ENCODE results near the gene SLC22A8. TPM values are rescaled to one million over a fixed set of nuclear protein-coding genes. Genes with fewer than 3 reads are reported as not detected.

Gene SLC22A8
- total RNA-seq, 2 donors from 2014 or later = not detected

GRCh38 chr11:62999156-62999555 lies 16.5 kb downstream of the SLC22A8 start:
- Histone ChIP-seq H3K27ac (no peak overlapping the region), H3K4me1 (peaks cover 7% of the 10 kb centered on the region), H3K4me3 (no peak overlapping the region), H3K27me3 (no peaks in the 10 kb centered on the region), H3K9me3 (no peaks in the 10 kb centered on the region), H3K36me3 (replicated peaks in 1 of 2; ENCODE audit: insufficient read depth in 1 of 2, low read depth in 2 of 2) (no peaks in the 10 kb centered on the region)
- TF ChIP-seq POLR2A (IDR thresholded peaks at IDR 0.05) = no peak
- no peak for TF ChIP-seq CTCF (IDR thresholded peaks at IDR 0.05)
- WGBS, 2 donors = 93% methylated on average over 5 of the region's 5 CpGs
- DNase-seq (no peak), ATAC-seq (no peak)
- intact Hi-C loops (cut with DNase I) = no loop called here

GRCh38 chr11:62996271-62996670 lies 19.4 kb downstream of the SLC22A8 start:
- Histone ChIP-seq H3K27me3 (no peaks in the 10 kb centered on the region), H3K27ac (no peak overlapping the region), H3K4me3 (no peak overlapping the region), H3K9me3 (no peaks in the 10 kb centered on the region), H3K36me3 (replicated peaks in 1 of 2; ENCODE audit: insufficient read depth in 1 of 2, low read depth in 2 of 2) (no peaks in the 10 kb centered on the region), H3K4me1 (peaks cover 7% of the 10 kb centered on the region)
- TF ChIP-seq CTCF (IDR thresholded peaks at IDR 0.05) (no peak), POLR2A (IDR thresholded peaks at IDR 0.05) (no peak)
- ATAC-seq (no peak), DNase-seq (no peak)
- WGBS, 2 donors = 21 to 67% methylated on average over 1 of the region's 1 CpG
- intact Hi-C loops (cut with DNase I) = no loop called here

- H3K9me3 ChIP-seq = no peaks in the 10 kb centered on the region
- H3K4me3 ChIP-seq = no peak overlapping the region
- ATAC-seq (no peak), DNase-seq (no peak)
- no peak overlapping the region for H3K27ac ChIP-seq
- no peak for TF ChIP-seq POLR2A (IDR thresholded peaks at IDR 0.05)
- no peak for TF ChIP-seq CTCF (IDR thresholded peaks at IDR 0.05)
- H3K4me1 ChIP-seq = peaks cover 4% of the 10 kb centered on the region
- WGBS, 2 donors = 73 to 81% methylated on average over 4 of the region's 4 CpGs
- H3K36me3 ChIP-seq (replicated peaks in 1 of 2; ENCODE audit: insufficient read depth in 1 of 2, low read depth in 2 of 2) = no peaks in the 10 kb centered on the region
- intact Hi-C loops (cut with DNase I) = no loop called here
- H3K27me3 ChIP-seq = no peaks in the 10 kb centered on the region
Observed at GRCh38 chr11:62994775-62995174, 20.9 kb downstream of the SLC22A8 start.

GRCh38 chr11:62988276-62988675 lies 27.4 kb downstream of the SLC22A8 start:
- ATAC-seq (no peak), DNase-seq (no peak)
- 56 to 61% methylated on average over 3 to 5 of the region's 5 CpGs for WGBS, 2 donors
- H3K27ac ChIP-seq = no peak overlapping the region
- no peaks in the 10 kb centered on the region for H3K9me3 ChIP-seq
- no peak for TF ChIP-seq POLR2A (IDR thresholded peaks at IDR 0.05)
- TF ChIP-seq CTCF (IDR thresholded peaks at IDR 0.05) = no peak
- intact Hi-C loops (cut with DNase I) = no loop called here
- no peak overlapping the region for H3K4me3 ChIP-seq
- no peaks in the 10 kb centered on the region for H3K36me3 ChIP-seq (replicated peaks in 1 of 2; ENCODE audit: insufficient read depth in 1 of 2, low read depth in 2 of 2)
- H3K27me3 ChIP-seq = no peaks in the 10 kb centered on the region
- no peaks in the 10 kb centered on the region for H3K4me1 ChIP-seq

- Histone ChIP-seq H3K4me1 (no peaks in the 10 kb centered on the region), H3K27ac (no peak overlapping the region), H3K27me3 (no peaks in the 10 kb centered on the region), H3K4me3 (no peak overlapping the region), H3K36me3 (replicated peaks in 1 of 2; ENCODE audit: insufficient read depth in 1 of 2, low read depth in 2 of 2) (no peaks in the 10 kb centered on the region), H3K9me3 (no peaks in the 10 kb centered on the region)
- ATAC-seq (no peak), DNase-seq (no peak)
- intact Hi-C loops (cut with DNase I) = no loop called here
- 90 to 93% methylated on average over 3 of the region's 3 CpGs for WGBS, 2 donors
- TF ChIP-seq POLR2A (IDR thresholded peaks at IDR 0.05) = no peak
- TF ChIP-seq CTCF (IDR thresholded peaks at IDR 0.05) = no peak
Observed at GRCh38 chr11:62985041-62985750, 30.4 kb downstream of the SLC22A8 start.

Data from body of pancreas (tissue), 4 donors.